HG02840 (cell line): ENCODE data around the gene IGSF21.

Experiments
- ATAC-seq: cut with Tn5 transposase; IDR thresholded peaks from one replicate; pipeline ENCODE4 v1.9.1; 2021; ENCODE audit warnings: mild to moderate bottlenecking, moderate library complexity, moderate number of reproducible peaks; ENCODE audit not compliant: unreplicated experiment, low FRiP score

The IGSF21 gene

DNA sequence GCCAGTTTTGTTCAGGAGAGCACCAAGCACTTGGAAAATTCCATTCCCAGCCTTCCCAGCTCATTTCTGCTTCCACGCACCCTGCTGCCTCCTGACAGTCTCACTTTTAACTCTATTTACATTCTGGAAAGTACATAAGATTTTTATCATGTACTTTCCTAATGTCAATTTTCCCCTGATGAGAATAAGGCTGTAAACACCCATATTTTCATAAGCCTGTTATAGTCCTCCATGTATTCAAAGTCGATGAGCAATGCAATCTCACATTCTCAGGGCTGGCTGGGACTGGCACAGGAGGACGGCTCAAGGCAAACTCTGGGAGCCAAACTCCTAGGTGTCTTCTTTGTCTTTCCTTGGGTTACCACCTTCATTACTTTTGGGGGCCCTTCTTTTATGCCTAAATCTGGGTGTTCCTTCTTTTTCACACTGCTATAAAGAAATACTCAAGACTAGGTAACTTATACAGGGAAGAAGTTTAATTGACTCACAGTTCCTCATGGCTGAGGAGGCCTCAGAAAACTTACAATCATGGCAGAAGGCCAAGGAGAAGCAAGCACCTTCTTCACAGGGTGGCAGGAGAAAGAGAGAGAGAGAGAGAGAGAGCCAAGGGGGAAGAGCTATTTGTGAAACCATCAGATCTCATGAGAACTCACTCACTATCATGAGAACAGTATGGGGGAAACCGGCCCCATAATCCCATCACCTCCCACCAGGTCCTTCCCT, 94.6 kb downstream of the IGSF21 start:
- no peak for ATAC-seq

DNA sequence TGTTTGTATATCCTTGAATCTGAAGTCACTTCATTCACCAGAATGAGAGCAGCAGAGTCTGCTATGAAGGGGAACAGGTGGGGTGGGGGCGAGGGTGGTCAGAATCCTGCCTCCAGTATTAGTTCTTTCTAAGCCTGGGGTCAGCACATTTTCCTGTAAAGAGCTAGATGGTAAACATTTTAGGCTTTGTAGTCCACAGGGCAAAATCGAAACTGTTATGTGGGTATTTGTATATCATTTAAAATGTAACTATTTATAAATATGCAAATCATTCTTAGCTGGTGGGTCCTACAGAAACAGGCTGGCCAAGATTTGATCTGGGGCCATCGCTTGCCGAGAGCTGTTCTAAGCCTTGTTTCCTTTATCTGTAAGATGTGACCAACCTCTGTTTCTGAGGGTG, 96.0 kb downstream of the IGSF21 start:
- no peak for ATAC-seq

DNA sequence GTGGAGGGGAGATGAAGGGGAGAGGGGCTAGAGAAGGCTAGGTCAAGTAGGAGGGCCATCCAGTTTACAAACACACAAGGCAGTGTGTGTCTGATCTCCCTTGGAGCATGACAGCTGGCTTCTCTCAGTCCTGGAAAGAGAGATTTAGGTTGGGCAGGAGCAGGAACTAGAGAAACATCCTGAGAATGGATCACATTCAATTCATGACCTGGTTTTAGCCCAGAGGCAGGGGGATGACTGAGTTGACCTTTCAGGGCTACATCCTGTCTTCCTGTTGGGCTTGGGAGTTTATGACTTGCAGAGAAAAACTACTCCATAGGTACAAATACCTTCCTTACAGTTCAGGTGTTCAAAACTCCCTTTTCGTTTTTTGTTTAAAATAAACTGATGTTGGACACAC, 97.0 kb downstream of the IGSF21 start:
- ATAC-seq = no peak

DNA sequence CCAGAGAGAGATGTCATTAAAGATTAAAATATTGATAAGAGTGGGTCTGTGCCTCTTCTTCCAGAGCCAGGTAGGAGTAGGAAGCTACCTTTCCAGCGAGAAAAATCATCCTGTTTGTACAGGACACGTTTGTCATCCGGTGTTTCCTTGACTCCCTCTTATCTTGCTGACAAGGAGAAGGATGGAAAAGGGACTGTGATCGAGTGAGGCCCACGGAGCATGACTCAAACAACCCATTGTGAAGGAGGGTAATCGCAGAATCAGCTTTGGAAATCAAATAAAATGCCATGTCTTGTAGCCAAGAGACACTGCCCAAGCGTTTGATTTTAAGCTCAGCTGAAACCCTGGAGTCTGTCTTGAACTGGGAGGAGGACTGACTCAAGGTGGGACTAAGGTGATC, 97.7 kb downstream of the IGSF21 start:
- ATAC-seq = no peak

DNA sequence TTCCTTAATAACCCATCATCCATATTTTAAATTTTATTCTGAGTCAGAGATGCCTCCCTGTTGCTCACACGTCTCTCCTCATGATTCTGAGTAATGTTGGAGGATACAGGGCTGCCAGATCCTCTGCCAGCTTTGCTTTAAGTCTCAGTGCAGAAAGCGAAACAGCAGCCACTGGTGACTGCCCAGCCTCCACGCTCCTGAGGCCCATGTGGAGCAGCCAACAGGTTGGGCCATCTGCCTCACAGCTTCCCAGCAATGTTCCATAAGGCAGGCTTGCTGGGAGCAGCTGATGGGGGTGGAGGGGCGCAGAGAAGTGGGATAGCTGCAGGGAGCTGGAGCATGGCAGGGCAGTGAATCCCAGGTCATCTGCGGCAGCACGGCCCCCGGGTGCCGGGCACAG, 104.2 kb downstream of the IGSF21 start:
- no peak for ATAC-seq

DNA sequence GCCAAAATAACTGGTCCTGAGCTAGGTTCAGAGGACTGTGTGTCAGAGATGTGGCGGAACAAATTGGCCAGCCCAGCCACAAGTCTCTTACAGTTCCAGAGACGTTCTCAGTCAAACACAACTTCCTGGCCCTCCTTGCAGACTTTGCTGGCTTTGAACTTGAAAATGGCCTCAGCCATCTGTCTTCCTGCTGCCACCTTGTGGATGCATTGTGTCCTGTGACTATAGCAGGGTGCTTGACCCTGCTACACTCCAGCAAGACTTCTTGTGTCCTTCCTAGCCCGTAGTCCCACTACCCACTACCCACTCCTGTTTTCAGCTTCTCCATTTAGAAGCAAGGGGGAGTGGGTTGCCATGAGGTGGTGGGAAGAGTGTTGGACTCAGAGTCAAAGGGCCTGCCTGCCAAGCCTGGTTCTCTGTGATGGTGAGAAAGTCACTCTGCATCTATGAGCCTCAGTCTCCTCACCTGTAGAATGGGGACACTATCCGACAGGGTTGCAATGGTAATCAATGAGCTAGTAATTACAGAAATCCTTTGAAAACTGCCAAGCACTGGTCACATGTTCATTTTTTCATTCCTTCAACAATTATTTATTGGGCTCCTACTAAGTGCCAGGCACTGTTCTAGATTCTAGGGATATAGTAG, 109.9 kb downstream of the IGSF21 start:
- ATAC-seq = no peak

DNA sequence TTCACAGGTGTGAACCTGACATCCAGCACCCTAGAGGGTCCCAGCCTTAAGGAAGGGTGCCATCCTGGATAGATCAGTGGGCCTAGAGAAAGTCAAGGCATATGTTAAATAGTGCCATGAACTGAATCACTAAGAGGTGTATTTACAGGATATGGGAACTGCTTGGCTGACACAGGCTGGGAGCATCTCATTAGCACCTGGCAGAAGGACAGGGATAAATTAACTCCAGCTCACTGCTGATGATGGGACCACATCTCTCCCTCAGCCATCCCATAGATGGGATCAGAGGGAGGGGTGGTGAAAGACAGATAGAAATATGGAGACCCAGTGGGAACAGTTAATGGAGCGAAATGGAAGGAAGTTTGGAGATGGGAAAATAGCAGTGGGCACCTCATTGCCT, 122.0 kb downstream of the IGSF21 start:
- no peak for ATAC-seq

DNA sequence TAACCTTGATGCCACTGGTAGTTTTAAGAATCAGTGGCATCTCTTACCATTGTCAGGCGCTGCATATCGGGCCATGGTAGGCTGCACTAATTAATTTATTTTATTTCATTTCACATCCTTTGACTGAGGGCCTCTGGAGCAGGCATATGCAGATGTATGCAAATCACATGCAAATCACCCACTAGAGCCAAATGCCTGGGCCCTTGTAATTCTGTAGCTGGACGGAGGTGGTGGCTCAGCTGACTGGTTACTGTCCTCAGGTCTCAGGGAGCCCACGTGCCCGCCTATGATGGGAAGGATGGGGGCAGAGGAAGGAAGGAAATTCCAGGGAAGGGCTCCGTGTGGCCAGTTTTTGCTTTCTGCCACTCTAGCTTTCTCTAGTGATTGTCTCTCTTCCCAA, 122.7 kb downstream of the IGSF21 start:
- no peak for ATAC-seq

DNA sequence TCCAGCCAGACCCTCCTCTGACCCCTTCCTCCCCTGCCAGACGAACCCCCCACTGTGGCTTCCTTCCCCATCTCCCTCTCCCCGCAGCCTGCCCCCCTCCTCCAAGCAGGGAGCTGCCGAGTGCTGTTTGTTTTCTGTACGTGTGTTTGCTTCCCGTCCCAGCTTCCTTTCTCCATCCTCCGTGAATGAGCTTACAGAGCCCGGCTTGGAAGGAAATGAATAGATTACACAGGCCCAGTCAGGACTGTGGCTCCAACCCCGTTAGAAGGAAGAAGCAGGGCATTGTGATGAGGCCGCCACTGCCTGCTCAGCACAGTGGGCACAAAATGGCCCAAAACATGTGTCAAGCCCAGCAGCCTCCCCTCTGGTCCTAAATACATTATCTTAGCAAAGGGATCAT, 123.2 kb downstream of the IGSF21 start:
- no peak for ATAC-seq

DNA sequence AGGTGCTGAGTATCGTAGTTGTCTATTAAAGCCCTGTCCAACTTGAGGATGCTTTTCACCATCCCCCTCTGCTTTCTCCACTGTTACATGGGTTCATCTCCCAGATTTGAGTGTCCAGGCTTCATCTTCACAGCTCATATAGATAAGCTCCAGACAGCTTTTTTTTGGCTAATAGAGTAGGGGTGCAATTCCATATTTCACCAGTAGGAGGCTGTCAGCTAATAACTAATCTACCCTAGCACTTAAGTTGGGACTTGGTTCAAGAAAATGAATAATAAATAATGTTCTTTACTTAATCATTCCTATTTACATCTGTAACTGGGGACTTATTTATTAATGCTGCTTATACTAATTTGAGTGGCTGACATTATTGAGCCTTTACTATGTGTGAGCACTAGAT, 124.5 kb downstream of the IGSF21 start:
- ATAC-seq = no peak

DNA sequence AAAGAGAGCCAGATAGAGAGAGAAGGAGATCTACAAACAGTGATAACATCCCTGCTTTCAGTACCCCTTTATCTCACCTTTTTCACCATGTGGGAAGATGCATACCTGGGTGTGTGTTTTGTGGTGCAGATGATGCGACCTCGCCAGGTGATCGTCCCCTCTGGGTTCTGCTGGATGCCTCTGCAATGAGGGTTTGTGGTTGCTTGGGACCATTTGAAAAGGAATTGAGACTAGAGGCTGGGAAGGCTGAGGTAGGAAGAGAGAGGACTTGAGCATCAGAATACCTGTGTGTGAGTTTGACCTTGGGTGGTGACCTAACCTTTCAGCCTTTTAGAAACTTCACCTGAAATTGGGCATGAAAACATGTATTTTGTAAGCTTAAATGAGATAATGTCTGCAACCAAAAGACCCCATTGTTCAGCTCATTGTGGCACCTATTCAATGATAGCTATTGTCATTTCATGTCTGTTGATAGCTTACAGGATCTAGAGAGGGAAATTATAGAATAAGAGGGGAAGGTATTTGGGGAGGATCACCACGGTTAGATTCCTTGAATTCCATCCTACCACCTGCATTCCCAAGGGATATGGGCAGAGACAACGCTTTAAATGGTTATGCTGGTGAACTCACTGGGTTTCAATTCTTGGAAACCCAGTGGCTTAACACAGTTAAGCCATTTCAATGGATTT, 125.7 kb downstream of the IGSF21 start:
- ATAC-seq = no peak

DNA sequence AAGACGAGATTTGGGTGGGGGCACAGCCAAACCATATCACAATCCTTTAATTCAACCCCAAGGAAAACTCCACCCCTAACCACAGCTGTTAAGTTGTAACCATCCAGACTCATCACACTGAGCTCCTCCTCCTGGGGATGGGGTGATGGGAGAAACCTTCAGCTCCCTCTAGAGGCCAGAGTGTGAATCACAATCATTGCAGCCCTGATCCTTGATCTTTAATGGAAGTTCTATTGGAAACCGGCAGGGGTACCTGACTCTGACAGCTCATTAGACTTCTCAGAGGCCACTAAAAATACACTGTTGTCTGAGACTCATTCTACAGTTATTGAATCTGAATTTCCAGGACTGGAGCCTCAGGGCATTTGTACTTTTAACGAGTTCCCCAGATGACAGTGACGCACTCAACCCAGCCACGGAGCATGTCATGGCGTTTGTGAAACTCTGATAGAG, 127.2 kb downstream of the IGSF21 start:
- no peak for ATAC-seq

DNA sequence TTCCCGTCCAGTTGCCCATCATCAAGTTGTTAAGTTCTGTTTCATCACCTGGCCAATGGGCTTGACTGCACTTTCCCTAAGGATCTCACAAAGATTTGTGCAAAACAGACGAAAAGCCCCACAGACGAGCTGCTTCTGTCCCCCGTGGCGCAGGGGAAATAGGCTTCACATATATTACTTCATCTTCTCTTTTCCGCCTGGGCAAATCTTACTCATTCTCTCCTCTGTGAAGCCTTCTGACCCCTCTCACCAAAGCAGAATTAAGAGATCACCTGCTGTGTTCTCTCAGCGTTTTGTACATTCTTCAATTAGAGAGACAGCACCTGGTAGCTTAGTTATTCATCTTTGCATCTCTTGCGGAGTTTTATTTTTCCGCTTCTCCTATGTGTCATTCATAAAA, 129.8 kb downstream of the IGSF21 start:
- ATAC-seq = no peak

DNA sequence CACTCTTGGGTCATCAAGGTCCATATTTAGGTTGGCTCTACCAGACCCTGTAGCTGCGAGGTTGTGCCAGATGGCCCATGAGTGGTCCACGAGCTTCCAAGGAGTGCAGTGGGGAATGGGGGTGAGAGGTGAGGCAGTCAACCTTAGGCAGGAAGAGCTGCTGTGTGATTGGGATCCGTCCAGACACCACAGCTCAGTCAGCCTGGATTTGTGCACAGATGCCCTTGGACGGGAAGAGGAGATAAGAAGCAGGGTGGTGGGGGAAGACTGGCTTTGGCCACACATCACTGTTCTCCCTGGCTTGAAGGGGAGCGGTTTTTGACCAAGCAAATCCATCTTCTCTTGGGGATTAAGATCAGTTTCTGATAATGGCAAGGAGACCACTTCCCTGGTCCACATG, 130.6 kb downstream of the IGSF21 start:
- ATAC-seq = no peak

DNA sequence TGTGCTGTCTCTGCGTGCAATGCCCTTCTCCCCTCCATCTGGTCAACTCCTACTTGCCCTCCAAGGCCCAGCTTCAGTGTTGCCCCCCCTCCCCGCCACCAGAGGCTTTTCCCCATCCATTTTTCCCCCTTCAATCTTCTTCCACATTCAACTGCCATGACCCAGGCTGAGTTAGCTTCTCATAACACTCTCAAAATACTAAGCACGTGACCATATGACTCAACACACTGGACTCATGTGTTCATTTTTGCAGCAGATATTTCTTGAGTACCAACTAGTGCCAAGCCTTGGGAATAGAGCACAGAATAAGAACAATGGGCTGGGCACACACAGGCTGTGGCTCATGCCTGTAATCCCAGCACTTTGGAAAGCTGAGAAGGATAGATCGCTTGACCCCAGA, 132.1 kb downstream of the IGSF21 start:
- ATAC-seq = no peak

DNA sequence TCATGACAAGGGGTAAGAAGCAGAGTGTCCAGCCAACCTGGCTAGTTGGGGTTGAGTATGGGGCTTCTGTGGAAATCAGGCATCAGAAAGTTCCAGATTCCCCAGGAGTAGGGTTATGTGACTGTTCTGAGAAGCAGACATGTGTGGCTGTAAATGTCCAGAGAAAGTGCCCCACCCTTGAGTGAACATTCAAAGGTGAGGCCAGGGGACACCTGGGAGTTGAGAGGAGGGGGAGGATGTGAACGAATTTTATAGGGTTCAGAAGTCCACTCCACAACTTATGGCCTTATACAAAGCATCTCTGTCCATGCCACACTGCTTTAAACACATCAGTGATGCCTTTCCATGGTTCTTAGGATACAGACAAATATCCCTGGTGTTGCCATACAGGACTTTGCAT, 133.3 kb downstream of the IGSF21 start:
- ATAC-seq = no peak

DNA sequence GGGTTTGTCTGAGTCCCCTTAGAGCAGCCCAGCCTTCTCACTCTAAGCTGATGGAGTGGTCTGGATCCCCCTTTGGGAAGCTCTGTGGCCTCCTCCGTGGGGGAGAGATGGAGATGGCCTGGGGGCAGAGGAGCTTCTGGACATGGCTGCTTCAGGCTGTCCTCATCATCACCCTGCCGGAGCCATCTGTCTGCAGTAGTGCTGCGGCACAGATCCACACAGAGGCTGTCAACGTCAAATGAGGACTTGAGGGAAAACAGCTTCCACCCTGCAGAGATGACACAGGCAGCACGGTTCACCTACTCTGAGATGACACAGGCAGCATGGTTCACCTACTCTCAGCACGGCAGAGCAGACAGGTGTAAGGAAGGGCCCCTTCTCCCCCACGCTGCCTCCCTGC, 134.3 kb downstream of the IGSF21 start:
- no peak for ATAC-seq

DNA sequence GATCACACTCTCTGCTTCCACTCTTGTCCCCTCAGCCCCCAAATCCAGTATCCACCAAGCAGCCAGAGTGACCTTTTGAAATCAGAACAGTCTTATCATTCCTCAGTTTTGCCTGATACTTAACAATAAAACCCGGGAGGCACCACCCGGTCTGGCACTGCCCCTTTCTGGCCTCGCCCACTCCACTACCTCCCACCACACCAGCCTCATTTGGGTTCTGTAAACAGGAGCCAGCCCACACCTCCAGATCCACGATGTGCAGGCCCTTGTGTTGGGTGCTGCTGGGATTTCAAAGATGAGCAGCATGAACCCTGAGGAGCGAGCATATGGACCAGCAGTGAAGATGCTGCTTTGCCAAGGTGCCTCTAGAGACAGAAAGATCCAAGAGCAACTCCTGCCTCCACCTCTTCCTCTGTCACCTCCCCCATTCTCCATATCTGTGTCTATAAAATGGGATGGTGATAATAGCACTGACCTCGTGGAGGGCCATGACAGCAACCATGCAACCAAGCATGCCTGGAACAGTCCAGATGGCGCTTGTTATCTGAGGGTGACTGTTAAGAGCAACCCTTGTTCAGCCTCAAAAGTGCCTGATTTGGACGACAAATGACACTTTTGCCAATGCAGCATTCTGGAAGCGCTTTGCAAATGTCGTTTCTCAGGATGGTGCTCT, 136.0 kb downstream of the IGSF21 start:
- ATAC-seq = no peak

DNA sequence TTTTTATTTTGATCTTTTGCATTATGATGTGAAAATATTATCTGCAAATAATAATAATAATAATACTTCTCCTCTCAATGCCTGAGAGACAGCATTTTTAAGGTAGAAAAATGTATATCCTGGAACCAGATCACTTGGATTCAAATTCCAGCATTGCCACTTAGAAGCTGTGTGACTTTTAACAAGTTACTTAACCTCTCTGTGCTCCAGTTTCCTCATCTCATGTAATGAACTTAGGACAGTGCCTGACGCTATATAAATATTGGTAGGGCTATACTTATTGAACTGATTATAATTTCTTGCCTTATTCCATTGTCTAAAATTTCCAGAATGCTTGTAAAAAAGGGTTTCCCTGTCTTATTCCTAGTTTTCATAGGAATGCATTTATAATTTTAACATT, 137.2 kb downstream of the IGSF21 start:
- no peak for ATAC-seq

DNA sequence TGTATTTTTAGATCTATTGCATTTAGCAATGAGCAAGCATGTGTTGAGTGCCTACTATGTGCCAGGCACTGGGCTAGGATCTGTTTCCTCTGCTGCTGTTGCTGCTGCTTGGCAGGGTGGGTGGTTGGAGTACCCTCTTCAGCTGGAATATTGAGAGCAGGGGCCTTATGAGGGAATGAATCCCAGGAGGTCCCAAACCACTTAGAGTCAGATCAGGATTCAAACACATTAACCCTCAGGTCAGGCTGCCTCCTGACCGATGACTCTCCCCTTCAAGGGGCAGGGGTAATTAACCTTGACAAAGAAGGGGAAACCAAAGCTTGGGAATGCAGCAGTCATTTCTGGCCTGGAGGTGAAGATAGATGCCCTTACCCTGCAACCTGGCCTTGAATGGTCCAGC, 138.0 kb downstream of the IGSF21 start:
- no peak for ATAC-seq

DNA sequence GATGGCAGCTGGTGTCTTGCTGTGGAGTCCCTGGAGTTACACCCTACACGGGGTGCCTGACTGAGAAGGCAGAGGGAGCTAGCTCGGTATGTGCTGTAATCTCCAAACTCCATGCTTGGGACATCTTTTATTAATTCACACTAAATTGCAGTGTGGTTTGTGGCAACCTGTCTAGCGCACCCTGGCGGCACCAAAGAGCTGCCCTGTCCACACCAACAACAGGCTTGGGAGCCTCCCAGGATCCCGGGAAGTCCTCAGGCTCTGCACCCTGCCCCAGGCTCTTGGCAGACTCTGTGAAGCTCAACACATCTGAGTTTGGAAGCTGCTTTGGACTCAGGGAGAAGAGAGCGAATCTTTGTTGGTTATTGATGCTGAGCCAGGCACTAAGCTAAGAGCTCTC, 138.9 kb downstream of the IGSF21 start:
- ATAC-seq = no peak
